Suprapubic skin (tissue), 4 donors: Measurements from ENCODE around the gene PRELID1.

ENCODE experiments used
- EP300 ChIP-seq: sonication (generic); formaldehyde crosslinking; IDR thresholded peaks from one replicate; pipeline ENCODE4 v1.6.1; 2017; ENCODE audit warnings: antibody characterized with exemption
- POLR2A ChIP-seq, 2 donors: fragments of 450-650 bp; IDR thresholded peaks; one replicate each; pipeline ENCODE4 v1.6.1; 2017; ENCODE audit warnings: antibody characterized with exemption in 2 of 2, mild to moderate bottlenecking in 2 of 2, moderate library complexity in 2 of 2
- POLR2AphosphoS5 ChIP-seq, 3 donors: sonication (generic); formaldehyde crosslinking; IDR thresholded peaks; one replicate each; pipeline ENCODE4 v1.6.1; 2017; ENCODE audit warnings: antibody characterized with exemption in 3 of 3
- TF ChIP-seq, protein P1 (sequence below), 2 donors: fragments of 200-600 bp in 1 of 2; fragments of 450-650 bp in 1 of 2; sonication (generic) in 1 of 2; IDR thresholded peaks; one replicate each; pipeline ENCODE4 v1.5.1; 2016 to 2019; ENCODE audit warnings: antibody characterized with exemption in 2 of 2, mild to moderate bottlenecking in 1 of 2, moderate library complexity in 1 of 2

DNA sequence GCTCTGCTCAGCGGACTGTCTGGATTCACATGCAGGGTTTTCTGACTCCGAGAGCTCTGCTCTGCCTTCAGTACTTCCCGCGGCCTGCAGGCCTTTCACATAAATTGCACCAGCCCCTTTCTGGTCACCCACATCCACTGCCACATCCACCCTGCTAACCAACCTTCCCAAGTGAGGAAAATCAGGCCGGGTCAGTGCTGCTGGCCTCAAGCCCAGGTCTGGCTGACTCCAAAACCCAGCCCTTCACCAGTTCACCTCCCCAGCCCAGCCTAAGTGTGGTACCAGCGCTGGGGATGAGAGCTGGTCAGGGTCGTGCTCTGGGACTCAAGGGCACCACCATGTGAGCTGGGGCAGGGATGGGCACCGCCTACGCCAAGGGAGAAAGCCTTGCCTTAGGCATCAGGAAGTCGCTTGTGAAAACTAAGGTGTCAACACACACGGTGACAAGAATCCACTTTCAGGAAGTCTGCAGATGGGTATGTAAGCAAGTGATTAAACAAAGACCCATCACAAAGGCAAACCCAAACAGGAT is 35.6 kb downstream of the PRELID1 start:
- TF ChIP-seq, protein P1, sequence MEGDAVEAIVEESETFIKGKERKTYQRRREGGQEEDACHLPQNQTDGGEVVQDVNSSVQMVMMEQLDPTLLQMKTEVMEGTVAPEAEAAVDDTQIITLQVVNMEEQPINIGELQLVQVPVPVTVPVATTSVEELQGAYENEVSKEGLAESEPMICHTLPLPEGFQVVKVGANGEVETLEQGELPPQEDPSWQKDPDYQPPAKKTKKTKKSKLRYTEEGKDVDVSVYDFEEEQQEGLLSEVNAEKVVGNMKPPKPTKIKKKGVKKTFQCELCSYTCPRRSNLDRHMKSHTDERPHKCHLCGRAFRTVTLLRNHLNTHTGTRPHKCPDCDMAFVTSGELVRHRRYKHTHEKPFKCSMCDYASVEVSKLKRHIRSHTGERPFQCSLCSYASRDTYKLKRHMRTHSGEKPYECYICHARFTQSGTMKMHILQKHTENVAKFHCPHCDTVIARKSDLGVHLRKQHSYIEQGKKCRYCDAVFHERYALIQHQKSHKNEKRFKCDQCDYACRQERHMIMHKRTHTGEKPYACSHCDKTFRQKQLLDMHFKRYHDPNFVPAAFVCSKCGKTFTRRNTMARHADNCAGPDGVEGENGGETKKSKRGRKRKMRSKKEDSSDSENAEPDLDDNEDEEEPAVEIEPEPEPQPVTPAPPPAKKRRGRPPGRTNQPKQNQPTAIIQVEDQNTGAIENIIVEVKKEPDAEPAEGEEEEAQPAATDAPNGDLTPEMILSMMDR (IDR thresholded peaks at IDR 0.05): no peak
- no peak for TF ChIP-seq POLR2A (IDR thresholded peaks at IDR 0.05)
- TF ChIP-seq EP300: no peak
- TF ChIP-seq POLR2AphosphoS5 (IDR thresholded peaks at IDR 0.05): no peak
